OCI-LY1 (cell line): ENCODE results near the gene PRPF31.
"Not testable (repeated sequence)": the region's sequence is repeated elsewhere in the genome, so short reads cannot be mapped to it uniquely, and the experiment has no call there.

ENCODE experiments used
- H2AFZ ChIP-seq: fragments of 200-600 bp; sonication (generic), shearing (Covaris generic); 2 replicates; pipeline ENCODE4 v1.6.0; 2014; ENCODE audit warnings: antibody characterized with exemption, mild to moderate bottlenecking, low read length
- H3F3A ChIP-seq: fragments of 200-600 bp; sonication (generic), shearing (Covaris generic); 2 replicates; pipeline ENCODE4 v1.6.0; 2014; ENCODE audit warnings: mild to moderate bottlenecking, antibody characterized with exemption, low read length, moderate library complexity; ENCODE audit not compliant: insufficient read depth
- H3K27ac ChIP-seq: fragments of 200-600 bp; sonication (generic); 2 replicates; pipeline ENCODE4 v1.5.1; 2014; ENCODE audit warnings: low read length, mixed run types, mild to moderate bottlenecking, low read depth; ENCODE audit not compliant: poor library complexity, severe bottlenecking
- H3K27me3 ChIP-seq: fragments of 200-600 bp; sonication (generic); 2 replicates; pipeline ENCODE4 v1.6.0; 2014; ENCODE audit warnings: antibody characterized with exemption, mild to moderate bottlenecking, low read length, moderate library complexity; ENCODE audit not compliant: insufficient read depth
- H3K36me3 ChIP-seq: fragments of 200-600 bp; sonication (generic); 2 replicates; pipeline ENCODE4 v1.6.1; 2014; ENCODE audit warnings: mild to moderate bottlenecking, antibody characterized with exemption, low read length, moderate library complexity, mixed read lengths; ENCODE audit not compliant: insufficient read depth
- H3K4me1 ChIP-seq: fragments of 200-600 bp; sonication (generic); 2 replicates; pipeline ENCODE4 v1.5.1; 2014; ENCODE audit warnings: mild to moderate bottlenecking, low read length, moderate library complexity; ENCODE audit not compliant: insufficient read depth, severe bottlenecking
- H3K4me2 ChIP-seq: fragments of 200-600 bp; sonication (generic), shearing (Covaris generic); 2 replicates; pipeline ENCODE4 v1.6.1; 2014; ENCODE audit warnings: low read length
- H3K4me3 ChIP-seq: fragments of 200-600 bp; sonication (generic); 2 replicates; pipeline ENCODE4 v1.5.1; 2014; ENCODE audit warnings: low read length, low read depth, mild to moderate bottlenecking, mixed read lengths; ENCODE audit not compliant: poor library complexity, severe bottlenecking
- H3K79me2 ChIP-seq: fragments of 200-600 bp; shearing (Covaris generic); 2 replicates; pipeline ENCODE4 v1.6.1; 2016; ENCODE audit warnings: mixed run types, low read length, mixed read lengths; ENCODE audit not compliant: insufficient read depth
- H3K9ac ChIP-seq: fragments of 200-600 bp; sonication (generic), shearing (Covaris generic); 2 replicates; pipeline ENCODE4 v1.6.1; 2014; ENCODE audit warnings: mild to moderate bottlenecking, low read length, mixed read lengths
- H3K9me2 ChIP-seq: fragments of 200-600 bp; sonication (generic), shearing (Covaris generic); 2 replicates; pipeline ENCODE4 v1.6.1; 2014; ENCODE audit warnings: low read depth, mild to moderate bottlenecking, low read length, mixed read lengths
- H3K9me3 ChIP-seq: fragments of 200-600 bp; shearing (Covaris generic); 2 replicates; pipeline ENCODE4 v1.6.1; 2014; ENCODE audit warnings: low read length, mixed read lengths
- H4K20me1 ChIP-seq: fragments of 200-600 bp; sonication (generic), shearing (Covaris generic); 2 replicates; pipeline ENCODE4 v1.6.0; 2016; ENCODE audit warnings: mild to moderate bottlenecking, low read length; ENCODE audit not compliant: insufficient read depth
- EZH2 ChIP-seq: fragments of 200-600 bp; sonication (generic), shearing (Covaris generic); IDR thresholded peaks from 2 replicates; pipeline ENCODE4 v1.8.0; 2017; ENCODE audit warnings: borderline replicate concordance, mixed run types, mild to moderate bottlenecking, antibody characterized with exemption, low read length, moderate library complexity, mixed read lengths
- TF ChIP-seq, protein P1 (sequence below): fragments of 200-600 bp; sonication (generic), shearing (Covaris generic); IDR thresholded peaks from 2 replicates; pipeline ENCODE4 v1.5.1; 2017; ENCODE audit warnings: mild to moderate bottlenecking, antibody characterized with exemption, low read length, moderate library complexity, mixed read lengths

PRPF31 gene

DNA sequence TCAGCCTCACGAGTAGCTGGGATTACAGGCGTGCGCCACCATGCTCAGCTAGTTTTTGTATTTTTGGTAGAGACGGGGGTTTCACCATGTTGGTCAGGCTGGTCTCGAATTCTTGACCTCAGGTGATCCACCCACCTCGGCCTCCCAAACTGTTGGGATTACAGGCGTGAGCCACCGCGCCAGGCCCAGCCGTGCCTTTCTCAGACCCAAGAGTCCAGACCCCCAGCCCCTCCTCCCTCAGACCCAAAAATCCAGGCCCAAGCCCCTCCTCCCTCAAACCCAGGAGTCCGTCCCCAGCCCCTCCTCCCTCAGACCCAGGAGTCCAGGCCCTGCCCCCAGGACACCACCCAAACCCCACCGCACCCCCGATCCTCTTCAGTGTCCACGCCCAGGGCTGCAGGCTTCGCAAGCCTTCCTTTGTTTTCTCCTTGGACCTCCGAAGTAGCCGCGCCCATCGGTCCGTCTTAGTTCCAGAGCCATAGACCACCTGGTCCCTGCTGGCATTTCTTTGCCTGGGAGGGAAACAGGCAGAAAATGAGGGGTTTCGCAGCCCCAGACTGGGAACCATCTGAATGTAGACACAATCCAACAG lies 53.7 kb downstream of the PRPF31 start:
- Histone ChIP-seq H3K36me3 (no peaks in the 10 kb centered on the region; the same call in 1 of the 2 replicates), H3K79me2 (no peaks in the 10 kb centered on the region), H3K9me3 (no peaks in the 10 kb centered on the region), H3K9me2 (no peaks in the 10 kb centered on the region), H3F3A (no peaks in the 10 kb centered on the region), H3K4me2 (no peak overlapping the region), H3K27me3 (no peaks in the 10 kb centered on the region; the same call in 1 of the 2 replicates), H4K20me1 (no peaks in the 10 kb centered on the region), H3K4me1 (peaks cover 3% of the 10 kb centered on the region), H3K27ac (no peak overlapping the region), H2AFZ (no peak overlapping the region), H3K9ac (no peak overlapping the region), H3K4me3 (no peak overlapping the region)
- TF ChIP-seq, protein P1, sequence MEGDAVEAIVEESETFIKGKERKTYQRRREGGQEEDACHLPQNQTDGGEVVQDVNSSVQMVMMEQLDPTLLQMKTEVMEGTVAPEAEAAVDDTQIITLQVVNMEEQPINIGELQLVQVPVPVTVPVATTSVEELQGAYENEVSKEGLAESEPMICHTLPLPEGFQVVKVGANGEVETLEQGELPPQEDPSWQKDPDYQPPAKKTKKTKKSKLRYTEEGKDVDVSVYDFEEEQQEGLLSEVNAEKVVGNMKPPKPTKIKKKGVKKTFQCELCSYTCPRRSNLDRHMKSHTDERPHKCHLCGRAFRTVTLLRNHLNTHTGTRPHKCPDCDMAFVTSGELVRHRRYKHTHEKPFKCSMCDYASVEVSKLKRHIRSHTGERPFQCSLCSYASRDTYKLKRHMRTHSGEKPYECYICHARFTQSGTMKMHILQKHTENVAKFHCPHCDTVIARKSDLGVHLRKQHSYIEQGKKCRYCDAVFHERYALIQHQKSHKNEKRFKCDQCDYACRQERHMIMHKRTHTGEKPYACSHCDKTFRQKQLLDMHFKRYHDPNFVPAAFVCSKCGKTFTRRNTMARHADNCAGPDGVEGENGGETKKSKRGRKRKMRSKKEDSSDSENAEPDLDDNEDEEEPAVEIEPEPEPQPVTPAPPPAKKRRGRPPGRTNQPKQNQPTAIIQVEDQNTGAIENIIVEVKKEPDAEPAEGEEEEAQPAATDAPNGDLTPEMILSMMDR = no peak
- no peak for TF ChIP-seq EZH2

DNA sequence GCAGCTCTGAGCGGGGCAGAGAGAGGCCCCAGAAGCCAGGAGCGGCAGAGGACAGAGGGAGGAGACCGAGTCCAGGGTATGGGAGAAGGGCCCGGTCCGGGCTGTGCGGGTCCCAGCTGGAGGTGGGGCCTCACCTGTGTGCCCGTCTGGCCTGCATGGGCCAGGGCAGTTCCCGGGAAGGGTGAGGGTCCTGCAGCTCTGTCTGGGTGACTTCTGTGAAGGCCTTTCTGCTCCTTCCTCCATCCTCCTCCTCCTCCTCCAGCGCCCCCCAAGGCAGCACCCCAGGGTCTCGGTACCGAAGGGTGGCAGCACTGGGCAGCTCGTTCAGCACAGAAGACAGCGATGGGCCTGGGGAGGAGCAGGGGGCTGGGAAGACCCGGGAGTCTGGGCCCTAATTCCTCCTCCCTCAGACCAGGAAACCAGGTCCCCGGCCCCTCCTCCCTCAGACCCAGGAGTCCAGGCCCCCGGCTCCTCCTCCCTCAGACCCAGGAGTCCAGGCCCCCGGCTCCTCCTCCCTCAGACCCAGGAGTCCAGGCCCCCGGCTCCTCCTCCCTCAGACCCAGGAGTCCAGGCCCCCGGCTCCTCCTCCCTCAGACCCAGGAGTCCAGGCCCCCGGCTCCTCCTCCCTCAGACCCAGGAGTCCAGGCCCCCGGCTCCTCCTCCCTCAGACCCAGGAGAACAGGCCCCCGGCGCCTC lies 56.3 kb downstream of the PRPF31 start:
- not testable (repeated sequence) for H3K4me3 ChIP-seq, H3K27ac ChIP-seq, H3F3A ChIP-seq, H3K9ac ChIP-seq, H3K9me3 ChIP-seq, H3K27me3 ChIP-seq, H3K4me1 ChIP-seq, H3K9me2 ChIP-seq, H2AFZ ChIP-seq, H4K20me1 ChIP-seq, H3K36me3 ChIP-seq, H3K4me2 ChIP-seq, H3K79me2 ChIP-seq

DNA sequence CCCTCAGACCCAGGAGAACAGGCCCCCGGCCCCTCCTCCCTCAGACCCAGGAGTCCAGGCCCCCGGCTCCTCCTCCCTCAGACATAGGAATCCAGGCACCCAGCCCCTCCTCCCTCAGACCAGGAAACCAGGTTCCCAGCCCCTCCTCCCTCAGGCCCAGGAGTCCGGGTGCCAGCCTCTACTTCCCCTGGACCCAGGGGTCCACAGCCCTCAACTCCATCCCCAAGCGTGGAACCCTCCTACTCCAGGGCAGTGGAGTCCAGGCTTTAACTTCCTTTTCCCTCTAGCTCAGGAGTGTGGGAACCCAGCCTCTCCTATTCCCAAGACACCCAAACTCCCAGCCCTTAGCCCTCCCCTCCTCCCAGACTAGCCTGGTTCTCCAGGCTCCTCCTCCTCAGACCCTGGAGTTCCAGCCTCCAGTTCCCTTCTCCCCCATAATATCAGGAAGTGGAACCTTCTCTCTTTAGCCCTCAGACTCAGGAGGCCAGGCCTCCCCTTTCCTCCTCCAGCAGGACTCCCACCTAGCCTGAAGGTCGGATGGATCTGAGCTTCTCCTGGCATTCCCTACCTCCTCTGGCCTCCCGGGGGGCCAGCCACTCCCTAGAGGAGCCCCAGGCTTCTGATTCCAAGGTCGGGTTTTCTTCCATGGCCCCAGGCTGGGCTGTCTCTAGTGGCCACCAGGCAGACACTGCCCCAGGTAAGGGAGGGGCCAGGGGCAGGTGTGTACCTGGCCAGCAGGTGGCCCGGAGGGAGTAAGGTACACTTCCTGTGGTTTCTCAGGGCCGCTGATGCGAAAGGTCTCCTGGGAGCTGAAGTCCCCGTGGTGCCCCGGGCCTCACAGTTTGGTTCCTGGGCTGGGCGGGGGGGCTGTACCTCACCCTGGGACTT lies 57.2 kb downstream of the PRPF31 start, which contains the start of gene TMC4:
TSS of gene TMC4 (minus strand) at position 690 of the 888 bp plus-strand sequence. CDS start at position 647, 43 bp downstream.
- no peaks in the 10 kb centered on the region for H3K9me3 ChIP-seq
- H3K79me2 ChIP-seq = no peaks in the 10 kb centered on the region
- H3K4me2 ChIP-seq = no peak within 1 kb of the TSS
- H3K27ac ChIP-seq = no peak within 1 kb of the TSS
- H3K9me2 ChIP-seq = no peaks in the 10 kb centered on the region
- H3K9ac ChIP-seq = no peak within 1 kb of the TSS
- H3K36me3 ChIP-seq = peaks cover 4% of the 10 kb centered on the region; the same call in 1 of the 2 replicates
- no peaks in the 10 kb centered on the region for H3F3A ChIP-seq
- no peaks in the 10 kb centered on the region for H3K4me1 ChIP-seq
- H2AFZ ChIP-seq = no peak within 1 kb of the TSS
- TF ChIP-seq, protein P1 = peak; percentile 17; the same call in 1 of the 2 replicates
- no peak for TF ChIP-seq EZH2
- H3K4me3 ChIP-seq = no peak within 1 kb of the TSS
- H3K27me3 ChIP-seq = no peaks in the 10 kb centered on the region; the same call in 1 of the 2 replicates
- H4K20me1 ChIP-seq = no peaks in the 10 kb centered on the region
